Endodermal cell (in vitro differentiated cells): Measurements from ENCODE around the gene CDH13. TPM values are rescaled to one million over a fixed set of nuclear protein-coding genes. Genes with fewer than 3 reads are reported as not detected.

ENCODE experiments used
- DNase-seq: peaks from one replicate; pipeline ENCODE4 v3.0.0-alpha.2; 2017
- H3K27ac ChIP-seq: 2 replicates; pipeline ENCODE4 v1.5.1; 2013; ENCODE audit warnings: mild to moderate bottlenecking, low read depth, low read length, moderate library complexity
- H3K27me3 ChIP-seq: 2 replicates; pipeline ENCODE4 v1.6.1; 2013; ENCODE audit warnings: mild to moderate bottlenecking, low read length, moderate library complexity; ENCODE audit not compliant: insufficient read depth, control insufficient read depth, poor library complexity, severe bottlenecking
- H3K36me3 ChIP-seq: 2 replicates; pipeline ENCODE4 v1.7.0; 2013; ENCODE audit warnings: mild to moderate bottlenecking, low read length, moderate library complexity; ENCODE audit not compliant: control insufficient read depth, insufficient read depth
- H3K4me1 ChIP-seq: one replicate; pipeline ENCODE4 v1.7.0; 2013; ENCODE audit warnings: low read length; ENCODE audit not compliant: control insufficient read depth, insufficient read depth
- H3K4me3 ChIP-seq: 2 replicates; pipeline ENCODE4 v1.5.1; 2013; ENCODE audit warnings: mild to moderate bottlenecking, low read length, moderate library complexity
- H3K9ac ChIP-seq: 2 replicates; pipeline ENCODE4 v1.6.1; 2013; ENCODE audit warnings: mild to moderate bottlenecking, low read length, moderate library complexity; ENCODE audit not compliant: poor library complexity, severe bottlenecking; ENCODE audit errors: extremely low read depth
- H3K9me3 ChIP-seq: 2 replicates; pipeline ENCODE4 v1.6.1; 2013; ENCODE audit warnings: mild to moderate bottlenecking, low read length, moderate library complexity; ENCODE audit not compliant: control insufficient read depth
- H3K27ac Mint-ChIP-seq: 2 replicates; pipeline ENCODE4 v1.8.0; 2020; ENCODE audit warnings: mixed read lengths
- H3K27me3 Mint-ChIP-seq: 2 replicates; pipeline ENCODE4 v1.8.0; 2021; ENCODE audit warnings: mild to moderate bottlenecking, mixed read lengths; ENCODE audit not compliant: insufficient read depth
- H3K36me3 Mint-ChIP-seq: 2 replicates; pipeline ENCODE4 v1.8.0; 2020; ENCODE audit warnings: low read depth, mixed read lengths
- H3K4me1 Mint-ChIP-seq: 2 replicates; pipeline ENCODE4 v1.8.0; 2020; ENCODE audit warnings: mixed read lengths
- H3K4me3 Mint-ChIP-seq: 2 replicates; pipeline ENCODE4 v1.8.0; 2020; ENCODE audit warnings: mild to moderate bottlenecking, moderate library complexity, mixed read lengths
- H3K9me3 Mint-ChIP-seq: 2 replicates; pipeline ENCODE4 v1.8.0; 2020; ENCODE audit warnings: mild to moderate bottlenecking, mixed read lengths
- CTCF ChIP-seq: fragments of 200-600 bp; sonication (generic); conservative IDR thresholded peaks from 2 replicates; pipeline ENCODE4 v1.5.0; 2021; ENCODE audit warnings: antibody characterized with exemption, mild to moderate bottlenecking
- WGBS, 2 experiments: methylation state at CpG; one replicate each; pipeline versions ENCODE4 v1.1.5 to v1.1.7; 2013; ENCODE audit warnings: missing lambda C conversion rate in 2 of 2, mixed read lengths in 1 of 2; ENCODE audit not compliant: insufficient coverage in 1 of 2, insufficient read length in 1 of 2; 5-methylcytosine and 5-hydroxymethylcytosine counted together
- total RNA-seq, 2 donors: library from RNA; stranded (reverse); fragmentation: NEBNext Ultra II Directional in 1 of 2; extraction: Animal tissue kit (Norgen Biotek cat#: 25700) in 1 of 2; gene quantifications; 2 replicates in 1 of 2; 3 replicates in 1 of 2; pipeline ENCODE4 v1.2.1, GENCODE V29; 2021

The CDH13 gene
- total RNA-seq, 2 donors from 2014 or later: 0.86 to 1.8 TPM

GRCh38 chr16:83660282-83660681 lies 1033.5 kb downstream of the CDH13 start:
- peaks cover 15% of the 10 kb centered on the region for H3K9me3 Mint-ChIP-seq
- WGBS, 2 experiments: 94 to 95% methylated on average over 2 to 4 of the region's 4 CpGs
- no peaks in the 10 kb centered on the region for H3K4me1 ChIP-seq
- H3K27ac ChIP-seq: no peak overlapping the region
- no peak overlapping the region for H3K27ac Mint-ChIP-seq
- H3K36me3 ChIP-seq: no peaks in the 10 kb centered on the region
- no peak overlapping the region for H3K9ac ChIP-seq
- peaks cover 5% of the 10 kb centered on the region for H3K9me3 ChIP-seq
- H3K36me3 Mint-ChIP-seq: no peaks in the 10 kb centered on the region
- no peak overlapping the region for H3K4me3 Mint-ChIP-seq
- no peaks in the 10 kb centered on the region for H3K4me1 Mint-ChIP-seq
- no peak for DNase-seq
- no peak for TF ChIP-seq CTCF
- H3K27me3 ChIP-seq: no peaks in the 10 kb centered on the region
- H3K4me3 ChIP-seq: no peak overlapping the region
- H3K27me3 Mint-ChIP-seq: peaks cover 2% of the 10 kb centered on the region

- Mint-ChIP-seq H3K27ac (no peak overlapping the region), H3K36me3 (no peaks in the 10 kb centered on the region), H3K4me3 (no peak overlapping the region), H3K27me3 (peaks cover 2% of the 10 kb centered on the region), H3K4me1 (no peaks in the 10 kb centered on the region), H3K9me3 (peaks cover 17% of the 10 kb centered on the region)
- Histone ChIP-seq H3K27me3 (no peaks in the 10 kb centered on the region), H3K36me3 (no peaks in the 10 kb centered on the region), H3K9me3 (peaks cover 5% of the 10 kb centered on the region), H3K4me3 (no peak overlapping the region), H3K9ac (no peak overlapping the region), H3K4me1 (no peaks in the 10 kb centered on the region), H3K27ac (no peak overlapping the region)
- DNase-seq: no peak
- no peak for TF ChIP-seq CTCF
Observed at GRCh38 chr16:83661656-83662055, 1034.9 kb downstream of the CDH13 start.

- no peak for TF ChIP-seq CTCF
- H3K27ac Mint-ChIP-seq: no peak overlapping the region
- no peak overlapping the region for H3K4me3 ChIP-seq
- no peaks in the 10 kb centered on the region for H3K36me3 Mint-ChIP-seq
- H3K9me3 ChIP-seq: peaks cover 26% of the 10 kb centered on the region
- no peak overlapping the region for H3K4me3 Mint-ChIP-seq
- H3K9me3 Mint-ChIP-seq: peaks cover 36% of the 10 kb centered on the region
- no peak for DNase-seq
- H3K27ac ChIP-seq: no peak overlapping the region
- H3K27me3 ChIP-seq: no peaks in the 10 kb centered on the region
- H3K36me3 ChIP-seq: no peaks in the 10 kb centered on the region
- 87 to 89% methylated on average over 2 of the region's 2 CpGs for WGBS, 2 experiments
- H3K4me1 ChIP-seq: no peaks in the 10 kb centered on the region
- no peaks in the 10 kb centered on the region for H3K4me1 Mint-ChIP-seq
- H3K9ac ChIP-seq: no peak overlapping the region
- H3K27me3 Mint-ChIP-seq: peaks cover 5% of the 10 kb centered on the region
Observed at GRCh38 chr16:83666449-83666848, 1039.7 kb downstream of the CDH13 start.
